OCI-M2 (cell line): ENCODE data around the gene BACH1.

Source experiments
- DNase-seq: peaks from one replicate; lab custom pipeline; 2025; ENCODE audit not compliant: unreplicated experiment; lab: John Stamatoyannopoulos, UW

BACH1 gene

DNA sequence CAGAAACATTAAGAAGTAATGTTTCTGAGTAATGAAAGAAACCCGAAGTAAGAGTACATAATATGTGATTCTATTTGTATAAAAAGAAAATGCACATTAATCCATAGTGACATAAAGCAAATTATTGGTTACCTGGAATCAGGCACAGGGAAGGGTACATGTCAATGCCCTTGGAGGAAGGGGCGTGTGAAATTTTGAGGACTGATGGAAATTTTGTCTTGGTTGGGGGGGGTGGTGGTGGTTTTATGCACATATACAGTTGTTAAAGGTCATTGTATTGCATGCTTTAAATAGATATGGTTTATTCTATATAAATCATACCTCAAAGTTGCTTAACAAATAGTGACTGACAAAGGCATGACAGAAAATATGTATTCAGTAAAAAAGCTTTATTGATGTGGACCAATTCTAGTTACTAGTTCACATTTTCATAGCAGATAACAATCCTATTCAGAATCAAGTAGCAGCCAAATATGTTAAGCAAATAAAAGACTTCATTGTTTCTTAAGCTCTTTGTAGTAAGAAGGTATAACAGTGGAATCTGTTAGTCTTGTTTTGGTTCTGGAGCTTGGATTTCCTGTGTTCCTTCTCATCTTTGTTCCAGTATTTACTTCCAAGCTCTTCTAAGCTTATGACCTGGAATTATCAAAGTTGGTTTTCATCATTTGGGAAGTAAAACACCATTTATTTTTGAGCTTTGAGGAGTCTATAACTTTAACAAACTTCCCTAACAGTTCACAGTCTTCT lies 15.1 kb downstream of the BACH1 start:
- DNase-seq: no peak

DNA sequence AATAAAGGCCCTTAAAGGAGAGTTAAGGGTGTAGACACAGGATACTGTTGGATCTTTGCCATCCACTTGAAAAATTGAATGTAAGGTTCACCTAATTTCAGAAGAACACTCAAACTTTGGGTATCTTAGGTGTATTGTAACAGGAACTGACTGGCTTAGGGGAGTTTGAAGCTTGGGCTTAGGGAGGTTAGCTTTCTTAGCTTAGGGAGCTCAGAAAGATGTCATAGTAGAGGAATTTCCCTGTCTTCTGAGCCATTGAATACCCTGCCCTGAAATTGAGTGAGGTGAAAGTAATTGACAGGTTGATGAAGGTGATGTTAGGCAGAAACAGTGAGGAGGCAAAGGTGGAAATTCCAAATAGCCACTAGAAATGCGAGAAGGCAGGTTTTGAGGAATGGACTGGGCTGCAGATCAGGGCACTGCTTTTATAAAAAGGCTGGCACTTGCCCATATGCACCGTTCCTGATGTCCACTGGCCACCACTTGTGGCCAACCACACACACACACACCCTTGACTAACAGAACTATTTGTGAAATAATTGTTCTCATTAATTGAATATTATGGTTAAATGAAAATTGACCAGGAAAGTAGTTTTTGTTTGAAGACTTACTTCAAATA lies 16.5 kb downstream of the BACH1 start:
- no peak for DNase-seq

DNA sequence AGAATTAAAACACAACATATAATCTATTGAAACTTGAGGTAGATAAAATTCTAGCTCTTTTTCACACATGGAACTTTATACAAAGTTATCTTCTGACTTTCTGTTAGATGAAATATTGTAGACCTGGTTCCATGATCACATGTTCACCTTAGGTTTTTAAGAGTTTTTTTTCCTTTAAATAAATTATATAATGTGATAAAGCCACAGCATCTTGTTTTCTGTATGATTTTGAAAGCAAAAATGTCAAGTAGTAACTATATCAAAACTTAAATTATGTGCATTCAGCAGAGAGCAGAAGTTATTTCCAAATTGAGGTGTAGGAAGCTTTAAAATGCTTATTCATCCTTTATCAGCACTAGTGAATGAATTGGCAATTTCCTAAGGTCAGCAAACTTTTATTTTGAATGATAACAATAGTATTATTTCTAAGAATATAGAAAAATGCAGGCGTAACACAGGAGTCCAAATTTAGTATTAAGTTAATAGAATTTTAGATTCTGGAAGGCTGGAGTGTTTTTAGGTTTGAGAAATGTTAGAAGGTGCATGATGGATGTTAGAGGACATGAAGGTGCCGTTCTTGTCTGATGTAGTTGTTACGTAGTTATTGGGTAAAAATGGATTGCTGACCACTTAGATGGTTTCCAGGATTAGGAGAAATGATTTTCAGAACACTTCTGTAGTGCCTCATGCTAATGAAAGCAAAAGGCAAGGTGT lies 17.5 kb downstream of the BACH1 start:
- DNase-seq: no peak

DNA sequence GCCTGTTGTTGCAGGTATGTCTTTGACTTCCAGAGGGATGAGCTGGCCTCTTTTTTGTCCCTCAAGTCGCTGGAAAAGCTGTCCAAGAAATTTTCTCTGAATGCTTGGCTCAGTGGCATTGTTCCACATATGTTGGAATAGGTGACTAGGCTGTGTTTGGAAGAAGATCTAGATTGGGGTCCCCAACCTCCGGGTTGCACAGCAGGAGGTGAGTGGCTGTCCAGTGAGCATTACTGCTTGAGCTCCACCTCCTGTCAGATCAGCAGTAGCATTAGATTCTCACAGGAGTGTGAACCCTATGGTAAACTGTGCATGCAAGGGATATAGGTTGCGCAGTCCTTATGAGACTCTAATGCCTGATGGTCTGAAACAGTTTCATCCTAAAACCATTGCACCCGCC lies 18.1 kb downstream of the BACH1 start:
- no peak for DNase-seq

DNA sequence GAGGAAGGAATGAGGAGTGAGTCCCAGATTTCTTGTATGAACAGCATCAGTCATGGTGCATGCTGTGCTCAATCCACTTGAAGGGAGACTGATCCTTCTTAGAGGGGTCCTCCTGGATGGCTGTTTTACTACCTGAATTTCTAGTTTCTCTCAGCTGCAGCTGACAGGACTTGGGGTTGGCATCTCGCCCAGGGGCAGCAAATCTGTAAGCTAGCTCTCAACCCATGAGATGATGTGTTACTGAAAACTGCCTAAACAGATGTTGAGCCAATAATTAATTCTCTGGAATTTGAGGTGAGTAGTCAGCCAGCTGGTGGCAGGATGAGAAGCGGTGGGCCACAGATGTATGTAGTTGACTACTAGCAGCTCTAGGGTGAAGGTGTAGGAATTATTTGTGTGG lies 19.6 kb downstream of the BACH1 start:
- DNase-seq: no peak

DNA sequence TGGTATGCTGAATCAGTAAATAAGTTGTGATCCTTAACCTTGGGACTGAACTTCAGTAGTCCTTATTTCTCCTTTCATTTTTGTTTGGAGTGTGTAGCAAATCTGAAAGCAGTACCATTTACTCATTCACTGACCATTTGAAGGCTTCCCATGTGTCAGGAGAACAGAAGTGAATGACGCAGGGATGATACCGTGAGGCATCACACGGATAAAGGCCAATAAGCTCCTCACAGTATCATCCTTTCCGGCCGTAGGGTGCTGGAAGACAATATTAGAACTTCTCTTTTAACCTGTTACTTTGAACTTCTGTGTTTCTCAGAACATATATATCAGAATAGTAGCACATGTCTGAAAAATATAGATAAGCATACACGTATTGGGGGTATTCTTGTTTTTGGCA lies 21.3 kb downstream of the BACH1 start:
- DNase-seq: no peak

DNA sequence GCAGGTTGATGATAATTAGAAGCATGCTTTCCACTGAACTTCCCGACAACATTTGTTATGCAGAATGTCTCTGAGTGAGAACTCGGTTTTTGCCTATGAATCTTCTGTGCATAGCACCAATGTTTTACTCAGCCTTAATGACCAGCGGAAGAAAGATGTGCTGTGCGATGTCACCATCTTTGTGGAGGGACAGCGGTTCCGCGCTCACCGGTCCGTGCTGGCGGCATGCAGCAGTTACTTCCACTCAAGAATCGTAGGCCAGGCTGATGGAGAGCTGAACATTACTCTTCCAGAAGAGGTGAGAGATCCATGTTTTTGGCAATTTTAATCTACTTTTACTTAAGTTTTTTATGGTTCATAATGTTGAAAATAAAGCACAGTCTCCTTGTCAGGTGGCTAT lies 22.5 kb downstream of the BACH1 start:
- no peak for DNase-seq

DNA sequence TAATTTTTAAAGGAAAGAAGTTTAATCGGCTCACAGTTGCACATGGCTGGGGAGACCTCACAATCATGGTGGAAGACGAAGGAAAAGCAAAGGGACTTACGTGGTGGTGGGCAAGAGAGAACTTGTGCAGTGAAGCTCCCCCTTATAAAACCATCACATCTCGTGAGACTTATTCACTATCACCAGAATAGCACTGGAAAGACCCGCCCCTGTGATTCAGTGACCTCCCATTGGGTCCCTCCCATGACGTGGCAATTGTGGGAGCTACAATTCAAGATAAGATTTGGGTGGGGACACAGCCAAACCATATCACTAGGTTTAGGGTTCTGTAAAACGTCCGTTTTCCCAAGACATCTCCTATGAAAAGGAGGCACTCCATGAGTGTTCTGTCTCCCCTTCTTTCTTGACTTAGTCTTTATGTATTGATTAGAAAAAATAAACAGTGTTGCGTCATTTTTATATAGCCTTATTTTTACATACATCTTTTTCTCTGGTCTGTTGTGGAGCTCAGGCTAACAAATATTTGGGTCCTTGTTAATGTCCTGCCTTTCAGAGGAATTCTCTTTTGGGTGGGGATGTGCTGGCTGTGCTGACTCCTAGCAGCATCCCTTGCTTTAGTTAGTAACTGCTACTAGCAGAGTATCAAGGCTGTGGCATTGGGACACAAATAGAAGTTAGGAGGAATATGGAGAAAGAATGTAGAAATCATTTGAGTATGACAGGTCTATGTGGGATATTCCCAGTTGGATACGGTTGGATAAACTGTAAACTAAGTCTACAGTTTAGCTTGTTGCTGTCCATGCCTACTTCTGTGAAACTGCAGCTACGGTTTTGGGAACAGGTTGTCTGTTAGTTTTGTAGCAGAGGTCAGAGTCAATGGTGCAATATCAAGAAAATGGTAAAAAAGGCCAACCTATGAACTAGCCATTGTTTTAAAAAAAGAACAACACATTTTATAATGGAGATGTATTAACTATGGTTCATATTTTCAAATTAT lies 23.5 kb downstream of the BACH1 start:
- DNase-seq: no peak

DNA sequence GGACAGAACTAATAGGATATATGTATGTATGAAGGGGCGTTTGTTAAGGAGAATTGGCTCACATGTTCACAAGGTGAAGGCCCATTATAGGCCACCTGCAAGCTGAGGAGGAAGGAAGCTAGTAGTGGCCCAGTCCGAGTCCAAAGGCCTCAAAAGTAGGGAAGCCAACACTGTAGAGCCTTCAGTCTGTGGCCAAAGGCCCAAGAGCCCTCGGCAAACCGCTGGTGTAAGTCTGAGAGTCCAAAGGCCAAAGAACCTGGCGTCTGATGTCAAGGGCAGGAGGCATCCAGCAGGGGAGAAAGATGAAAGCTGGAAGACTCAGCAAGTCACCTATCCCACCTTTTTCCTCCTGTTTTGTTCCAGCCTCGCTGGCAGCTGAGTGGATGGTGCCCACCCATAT lies 24.5 kb downstream of the BACH1 start:
- DNase-seq: no peak

DNA sequence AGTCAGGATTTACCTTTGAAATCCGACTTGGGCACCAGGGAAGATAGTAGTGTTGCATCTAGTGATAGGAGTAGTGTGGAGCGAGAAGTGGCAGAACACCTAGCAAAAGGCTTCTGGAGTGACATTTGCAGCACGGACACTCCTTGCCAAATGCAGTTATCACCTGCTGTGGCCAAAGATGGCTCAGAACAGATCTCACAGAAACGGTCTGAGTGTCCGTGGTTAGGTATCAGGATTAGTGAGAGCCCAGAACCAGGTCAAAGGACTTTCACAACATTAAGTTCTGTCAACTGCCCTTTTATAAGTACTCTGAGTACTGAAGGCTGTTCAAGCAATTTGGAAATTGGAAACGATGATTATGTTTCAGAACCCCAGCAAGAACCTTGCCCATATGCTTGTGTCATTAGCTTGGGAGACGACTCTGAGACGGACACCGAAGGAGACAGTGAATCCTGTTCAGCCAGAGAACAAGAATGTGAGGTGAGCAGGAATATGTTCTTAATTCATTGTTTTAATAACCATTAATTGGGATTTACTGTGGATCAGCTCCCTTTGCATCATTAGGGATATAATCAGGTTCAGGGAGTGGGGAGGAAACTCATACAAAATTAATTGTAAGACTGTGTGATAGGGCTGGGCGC lies 28.3 kb downstream of the BACH1 start:
- no peak for DNase-seq

DNA sequence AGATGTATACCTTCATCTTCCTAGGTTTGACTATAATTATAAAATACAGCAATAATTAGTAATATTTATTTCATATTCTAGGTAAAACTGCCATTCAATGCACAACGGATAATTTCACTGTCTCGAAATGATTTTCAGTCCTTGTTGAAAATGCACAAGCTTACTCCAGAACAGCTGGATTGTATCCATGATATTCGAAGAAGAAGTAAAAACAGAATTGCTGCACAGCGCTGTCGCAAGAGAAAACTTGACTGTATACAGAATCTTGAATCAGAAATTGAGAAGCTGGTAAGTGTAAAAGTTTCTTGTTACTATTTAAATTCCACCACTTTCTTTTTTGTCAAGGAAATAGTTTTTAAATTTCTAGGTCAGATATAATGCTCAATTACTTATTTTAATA lies 30.7 kb downstream of the BACH1 start:
- DNase-seq: no peak

DNA sequence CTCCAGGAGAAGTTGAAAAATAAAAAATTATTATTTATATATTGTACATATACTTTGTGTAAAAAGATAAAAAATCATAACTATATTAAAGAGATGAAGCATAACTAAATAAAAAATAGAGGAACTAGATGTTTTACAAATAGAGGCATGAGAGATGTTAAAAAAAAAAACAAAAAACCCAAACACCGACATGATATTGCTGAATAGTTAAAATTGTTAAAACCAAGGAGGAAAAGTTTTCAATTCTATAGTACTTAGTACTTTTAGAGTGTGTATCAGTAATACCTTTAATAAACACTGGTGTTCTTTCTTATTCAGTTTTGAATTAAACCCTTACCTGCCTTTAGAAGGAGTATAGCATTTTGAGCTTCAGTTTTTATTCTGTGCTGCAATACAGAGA lies 32.1 kb downstream of the BACH1 start:
- DNase-seq: no peak

DNA sequence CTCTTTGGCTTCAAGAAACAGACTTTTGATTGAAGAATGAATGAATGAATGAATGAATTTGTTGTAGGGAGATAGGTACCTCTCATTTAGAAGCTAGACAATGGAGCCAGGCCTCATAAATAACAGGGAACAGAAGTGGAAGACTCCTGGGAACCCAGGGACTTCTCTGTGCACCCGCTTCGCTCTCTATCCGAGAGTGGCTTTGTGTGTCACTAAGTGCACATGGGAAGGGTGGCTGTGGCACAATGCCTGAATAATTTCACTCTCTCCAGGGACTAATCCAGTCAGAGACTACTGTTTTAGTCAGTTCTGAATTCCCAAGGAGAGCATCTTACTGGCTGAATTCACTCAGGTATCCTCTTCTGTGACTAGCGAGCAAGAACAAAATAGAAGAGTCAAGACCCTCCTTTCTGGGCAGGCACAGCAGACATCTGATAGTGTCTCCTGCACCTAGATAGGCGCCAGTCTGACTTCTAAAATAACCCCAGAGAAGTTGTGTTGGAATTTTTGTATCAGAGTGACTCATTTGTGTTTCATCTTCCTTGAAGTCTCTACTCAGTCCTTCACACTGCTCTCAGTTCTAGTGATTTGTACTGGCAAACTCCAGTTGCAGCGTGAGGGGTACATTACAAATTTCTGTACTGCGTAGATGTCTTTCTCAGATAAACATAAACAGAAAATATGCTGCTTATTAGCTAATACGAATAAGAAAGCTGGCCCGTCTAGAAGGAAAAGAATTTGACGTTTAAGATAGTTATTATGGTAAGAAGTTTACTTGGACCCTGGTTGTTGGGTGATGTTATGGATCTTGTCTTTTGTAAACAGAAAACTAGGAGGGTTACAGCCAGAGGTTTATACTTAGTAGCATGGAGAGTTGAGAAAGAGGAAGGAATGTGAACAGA lies 34.0 kb downstream of the BACH1 start:
- DNase-seq: no peak

DNA sequence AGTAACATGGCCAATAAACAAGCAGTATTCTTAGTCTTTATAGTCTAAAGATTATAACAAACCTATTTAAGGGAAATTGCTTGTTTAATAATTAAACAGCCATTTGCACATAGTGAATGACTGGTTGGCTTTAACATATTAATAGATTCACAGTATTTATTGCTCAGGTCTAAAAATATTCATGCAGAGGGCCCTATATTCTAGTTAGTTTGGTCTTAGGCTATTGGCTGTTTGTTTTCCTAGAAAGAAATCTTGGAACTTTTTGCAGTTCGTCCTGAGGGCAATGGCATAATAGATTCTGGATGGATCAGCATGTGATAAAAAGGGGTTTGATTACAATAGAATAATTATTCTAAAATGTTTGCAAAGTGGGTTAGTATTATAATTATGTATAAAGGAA lies 34.7 kb downstream of the BACH1 start:
- DNase-seq: no peak

DNA sequence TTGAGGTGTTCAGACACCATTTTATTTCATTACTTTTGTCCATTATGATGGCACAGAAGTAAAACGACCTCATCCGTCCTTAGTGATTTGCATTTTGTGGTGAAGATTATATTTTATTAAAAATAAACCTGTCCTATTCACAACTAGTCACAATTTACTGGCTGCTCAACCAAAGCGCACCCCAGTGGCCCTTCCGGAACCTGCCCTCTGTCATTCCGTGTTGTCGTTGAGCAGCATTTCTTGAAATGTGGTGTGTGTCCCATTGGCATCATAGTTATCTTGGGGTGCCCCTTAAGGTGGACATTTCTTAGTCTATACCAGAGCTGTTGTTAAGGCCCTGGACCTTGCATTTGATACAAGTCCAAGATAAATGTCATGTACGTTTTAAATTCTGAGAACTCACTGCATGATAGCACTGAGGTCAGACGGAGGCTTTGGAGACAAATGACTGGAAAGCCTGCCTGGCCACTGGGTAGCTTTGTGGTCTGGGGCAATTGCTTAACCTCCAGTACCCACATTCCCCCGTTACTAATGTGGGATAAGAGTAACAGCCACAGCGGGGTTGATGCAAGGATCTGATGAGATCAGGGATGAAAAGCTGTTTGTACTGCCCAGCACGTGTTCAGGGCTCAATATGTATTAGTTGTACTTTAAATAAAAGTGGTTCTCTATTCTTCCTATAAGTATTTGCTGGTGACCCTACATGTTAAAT lies 36.2 kb downstream of the BACH1 start:
- DNase-seq: no peak

DNA sequence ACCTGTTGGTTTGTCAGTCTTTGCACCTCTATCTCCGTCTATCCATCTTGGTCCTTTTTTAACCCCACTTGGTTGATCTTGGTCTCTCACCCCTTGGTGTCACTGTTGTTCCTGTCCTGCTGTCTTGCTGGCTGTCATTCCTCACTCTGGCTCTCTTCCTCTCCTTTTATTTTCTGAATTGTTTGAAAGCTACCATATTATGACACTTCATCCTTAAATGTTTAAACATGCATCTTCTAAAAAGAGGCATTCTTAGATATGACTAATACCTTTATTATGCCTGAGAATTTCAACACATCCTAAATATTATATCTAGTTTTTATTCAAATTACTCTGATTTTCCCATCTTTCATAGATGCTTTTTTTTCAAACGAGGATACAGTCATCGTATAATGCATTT lies 37.0 kb downstream of the BACH1 start:
- DNase-seq: no peak

DNA sequence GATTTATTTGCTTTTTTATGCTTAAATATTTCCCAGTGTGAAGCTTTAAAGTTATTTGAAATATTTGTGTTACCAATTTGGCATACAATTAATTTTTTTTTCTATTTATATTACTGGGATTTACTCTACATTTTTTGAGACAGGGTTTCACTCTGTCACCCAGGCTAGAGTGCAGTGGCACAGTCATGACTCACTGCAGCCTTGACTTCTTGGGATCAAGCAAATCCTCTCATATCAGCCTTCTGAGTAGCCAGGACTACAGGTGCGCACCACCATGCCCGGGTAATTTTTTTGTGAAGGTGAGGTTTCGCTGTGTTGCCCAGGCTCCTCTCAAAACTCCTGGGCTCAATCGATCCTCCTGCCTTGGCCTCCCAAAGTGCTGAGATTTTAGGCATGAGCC lies 39.5 kb downstream of the BACH1 start:
- DNase-seq: no peak

DNA sequence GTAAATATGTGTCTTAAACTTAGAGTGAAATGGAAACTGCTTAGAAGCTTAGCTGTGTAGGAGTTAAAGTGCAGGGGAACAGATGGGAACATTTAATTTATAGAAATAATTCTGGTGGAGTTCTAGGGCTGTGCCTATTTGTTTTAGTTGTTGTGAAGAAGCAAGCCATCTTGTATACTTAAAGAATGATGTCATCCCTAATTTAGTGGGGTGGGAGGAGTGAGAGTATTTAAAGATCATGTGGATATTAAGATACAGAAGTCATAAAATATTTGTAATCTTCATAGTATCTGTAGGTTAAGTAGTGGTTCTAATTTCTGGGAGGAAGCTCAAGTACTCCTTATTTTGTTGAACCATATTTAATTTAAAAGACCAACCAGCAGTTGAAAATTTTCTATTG lies 41.5 kb downstream of the BACH1 start:
- no peak for DNase-seq

DNA sequence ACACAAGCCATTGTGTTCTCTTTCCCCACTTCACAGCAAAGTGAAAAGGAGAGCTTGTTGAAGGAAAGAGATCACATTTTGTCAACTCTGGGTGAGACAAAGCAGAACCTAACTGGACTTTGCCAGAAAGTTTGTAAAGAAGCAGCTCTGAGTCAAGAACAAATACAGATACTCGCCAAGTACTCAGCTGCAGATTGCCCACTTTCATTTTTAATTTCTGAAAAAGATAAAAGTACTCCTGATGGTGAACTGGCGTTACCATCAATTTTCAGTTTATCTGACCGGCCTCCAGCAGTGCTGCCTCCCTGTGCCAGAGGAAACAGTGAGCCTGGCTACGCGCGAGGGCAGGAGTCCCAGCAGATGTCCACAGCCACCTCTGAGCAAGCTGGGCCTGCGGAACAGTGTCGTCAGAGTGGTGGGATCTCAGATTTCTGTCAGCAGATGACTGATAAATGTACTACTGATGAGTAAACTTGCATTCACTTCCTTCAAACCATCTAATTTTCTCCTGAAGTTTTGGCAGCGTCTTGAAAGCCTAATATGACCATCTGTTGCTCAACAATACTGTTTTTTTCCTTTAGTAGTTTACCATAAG lies 43.7 kb downstream of the BACH1 start:
- DNase-seq: no peak
